ENCODE measurements around the gene RAVER1.

- TF ChIP-seq CTCF (conservative IDR thresholded peaks at IDR 0.05; ENCODE audit: low read depth, low read length) (no peak), EZH2 (IDR thresholded peaks at IDR 0.05; ENCODE audit: low read length, unreplicated experiment) (no peak)
These were observed 23.9 kb downstream of the RAVER1 start, which contains the start of gene ZGLP1 for GRCh38 chr19:10309423-10309822.
